ENCODE data around the gene DRD4.

The DRD4 gene

GRCh38 chr11:636511-637332, at the start of gene DRD4:
TSS of gene DRD4 (plus strand) at chr11:637269. CDS start at chr11:637305, 36 bp downstream.
- DNase-seq = no peak

GRCh38 chr11:587546-587945, 49.5 kb upstream of the DRD4 start:
- DNase-seq = no peak

GRCh38 chr11:587978-588380, 49.1 kb upstream of the DRD4 start:
- peak; percentile 79 for DNase-seq

GRCh38 chr11:589798-590197, 47.3 kb upstream of the DRD4 start:
- no peak for DNase-seq

- DNase-seq = no peak
Observed at GRCh38 chr11:590997-591396, 46.1 kb upstream of the DRD4 start.

- no peak for DNase-seq
Observed at GRCh38 chr11:592501-592900, 44.6 kb upstream of the DRD4 start.

- no peak for DNase-seq
Observed at GRCh38 chr11:592918-593317, 44.2 kb upstream of the DRD4 start.

GRCh38 chr11:593347-593746, 43.7 kb upstream of the DRD4 start:
- DNase-seq = no peak

GRCh38 chr11:595400-595799, 41.7 kb upstream of the DRD4 start:
- DNase-seq = no peak

- no peak for DNase-seq
Observed at GRCh38 chr11:596374-596773, 40.7 kb upstream of the DRD4 start.

- DNase-seq = no peak
Observed at GRCh38 chr11:597166-597725, 39.8 kb upstream of the DRD4 start.

GRCh38 chr11:598005-598680, 38.9 kb upstream of the DRD4 start:
- DNase-seq = no peak

- DNase-seq = no peak
Observed at GRCh38 chr11:601573-602245, 35.4 kb upstream of the DRD4 start.

- DNase-seq = no peak
Observed at GRCh38 chr11:603154-603553, 33.9 kb upstream of the DRD4 start.

- DNase-seq = no peak
Observed at GRCh38 chr11:605286-606129, 31.6 kb upstream of the DRD4 start.

- DNase-seq = no peak
Observed at GRCh38 chr11:606245-606644, 30.8 kb upstream of the DRD4 start.

- no peak for DNase-seq
Observed at GRCh38 chr11:607020-607780, 29.9 kb upstream of the DRD4 start.

- DNase-seq = no peak
Observed at GRCh38 chr11:607971-608659, 29.0 kb upstream of the DRD4 start.

- no peak for DNase-seq
Observed at GRCh38 chr11:608791-609251, 28.2 kb upstream of the DRD4 start.

GRCh38 chr11:609341-609811, 27.7 kb upstream of the DRD4 start:
- DNase-seq = no peak

All from stimulated activated CD8-positive, alpha-beta memory T cell treated with anti-CD3 and anti-CD28 coated beads, Interleukin-4, amount 100 ng/mL, for 48 hours (primary cell).